Ecto neural progenitor cell (in vitro differentiated cells): Measurements from ENCODE around the gene PAQR9.

ENCODE experiments used
- DNase-seq: peaks from one replicate; pipeline ENCODE4 v3.0.0-alpha.2; 2018; ENCODE audit warnings: low spot score

Gene PAQR9

GRCh38 chr3:142982038-142982773 lies 18.7 kb upstream of the PAQR9 start:
- no peak for DNase-seq

GRCh38 chr3:142981108-142981507 lies 17.6 kb upstream of the PAQR9 start:
- DNase-seq = no peak

- DNase-seq = no peak
These were observed 13.9 kb upstream of the PAQR9 start for GRCh38 chr3:142977399-142977728.

- no peak for DNase-seq
These were observed 13.3 kb upstream of the PAQR9 start for GRCh38 chr3:142976621-142977398.

- no peak for DNase-seq
These were observed 12.0 kb upstream of the PAQR9 start for GRCh38 chr3:142975316-142975995.

GRCh38 chr3:142973217-142974009 lies 9.9 kb upstream of the PAQR9 start:
- no peak for DNase-seq

- DNase-seq = no peak
These were observed 8.7 kb upstream of the PAQR9 start for GRCh38 chr3:142972092-142972753.

- DNase-seq = no peak
These were observed 8.0 kb upstream of the PAQR9 start for GRCh38 chr3:142971431-142971830.

GRCh38 chr3:142968319-142969025 lies 5.0 kb upstream of the PAQR9 start:
- DNase-seq = no peak

- DNase-seq = no peak
These were observed 3.3 kb upstream of the PAQR9 start for GRCh38 chr3:142966808-142967207.

- DNase-seq = no peak
These were observed 2.1 kb upstream of the PAQR9 start for GRCh38 chr3:142965581-142965980.

GRCh38 chr3:142963234-142963515 lies 299 bp downstream of the PAQR9 start:
- no peak for DNase-seq

- peak; percentile 64 for DNase-seq
These were observed 797 bp downstream of the PAQR9 start for GRCh38 chr3:142962520-142963233.

- DNase-seq = no peak
These were observed 1.3 kb downstream of the PAQR9 start for GRCh38 chr3:142962175-142962519.

GRCh38 chr3:142961539-142961938 lies 1.9 kb downstream of the PAQR9 start:
- DNase-seq = no peak

- DNase-seq = no peak
These were observed 3.1 kb downstream of the PAQR9 start for GRCh38 chr3:142960322-142960850.

GRCh38 chr3:142958707-142959106 lies 4.8 kb downstream of the PAQR9 start:
- DNase-seq = no peak

- DNase-seq = no peak
These were observed 10.0 kb downstream of the PAQR9 start for GRCh38 chr3:142953443-142953842.

- no peak for DNase-seq
These were observed 10.9 kb downstream of the PAQR9 start for GRCh38 chr3:142952272-142953193.
